GM21381 (cell line): ENCODE data around the gene SOST.

Source experiments
- ATAC-seq: cut with Tn5 transposase; IDR thresholded peaks from one replicate; pipeline ENCODE4 v1.9.1; 2021; ENCODE audit warnings: mild to moderate bottlenecking, moderate library complexity; ENCODE audit not compliant: unreplicated experiment

SOST gene

GRCh38 chr17:43745541-43745940 lies 13.1 kb downstream of the SOST start:
- no peak for ATAC-seq

DNA sequence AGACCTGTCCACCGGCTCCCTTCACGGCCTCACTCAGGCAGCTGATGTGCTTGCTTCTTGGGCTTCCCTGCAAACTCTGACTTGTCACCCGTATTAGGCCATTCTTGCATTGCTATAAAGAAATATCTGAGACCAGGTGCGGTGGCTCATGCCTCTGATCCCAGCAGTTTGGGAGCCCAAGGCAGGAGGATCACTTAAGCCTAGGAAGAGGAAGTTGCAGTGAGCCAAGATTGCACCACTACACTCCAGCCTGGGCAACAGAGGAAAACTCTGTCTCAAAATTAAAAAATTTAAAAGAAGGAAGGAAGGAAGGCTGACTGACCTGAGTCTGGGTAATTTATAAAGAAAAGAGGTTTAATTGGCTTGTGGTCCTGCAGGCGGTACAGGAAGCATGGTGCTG lies 17.0 kb downstream of the SOST start:
- ATAC-seq: no peak

GRCh38 chr17:43740541-43740940 lies 18.1 kb downstream of the SOST start:
- ATAC-seq: no peak

DNA sequence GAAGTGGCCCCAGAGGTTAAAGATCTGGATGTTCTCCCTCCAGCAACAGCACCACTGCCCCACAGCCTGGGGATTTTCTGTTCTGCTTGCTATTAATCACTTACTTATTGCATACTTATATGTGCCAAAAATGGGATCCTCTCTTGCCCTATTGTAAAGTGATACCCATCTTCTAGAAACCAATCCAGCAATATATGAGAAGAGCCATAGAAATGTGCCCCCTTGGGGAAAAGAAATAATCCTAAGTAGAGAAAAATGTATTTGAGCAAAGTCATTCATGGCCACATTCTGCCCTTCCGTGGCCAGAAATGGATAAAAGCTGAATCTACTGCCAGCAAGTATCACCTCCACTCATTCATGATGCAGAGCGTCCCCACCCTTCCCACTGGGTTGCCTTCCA lies 20.9 kb downstream of the SOST start:
- no peak for ATAC-seq

- no peak for ATAC-seq
Measured at GRCh38 chr17:43736389-43736788, 22.2 kb downstream of the SOST start.

DNA sequence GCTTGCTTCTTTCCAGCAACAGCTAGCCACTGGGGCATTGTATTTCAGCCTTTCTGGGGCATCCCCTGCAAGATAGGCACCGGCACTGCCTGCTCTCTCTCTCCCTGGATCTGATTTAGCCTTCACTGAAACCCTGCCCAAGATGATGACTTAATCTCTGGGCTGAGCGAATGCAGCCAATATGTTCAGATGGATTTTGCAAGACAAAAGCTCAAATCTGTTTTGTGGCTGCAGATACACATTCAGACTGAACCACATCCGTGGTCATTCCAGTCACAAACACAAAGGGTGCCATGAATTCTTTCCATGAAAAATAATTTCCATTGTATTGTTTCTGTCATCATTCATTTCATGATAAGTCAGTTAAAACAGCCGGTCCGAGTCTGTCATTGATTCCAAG lies 24.2 kb downstream of the SOST start:
- ATAC-seq: no peak

- ATAC-seq: no peak
Measured at GRCh38 chr17:43733956-43734355, 24.6 kb downstream of the SOST start.

DNA sequence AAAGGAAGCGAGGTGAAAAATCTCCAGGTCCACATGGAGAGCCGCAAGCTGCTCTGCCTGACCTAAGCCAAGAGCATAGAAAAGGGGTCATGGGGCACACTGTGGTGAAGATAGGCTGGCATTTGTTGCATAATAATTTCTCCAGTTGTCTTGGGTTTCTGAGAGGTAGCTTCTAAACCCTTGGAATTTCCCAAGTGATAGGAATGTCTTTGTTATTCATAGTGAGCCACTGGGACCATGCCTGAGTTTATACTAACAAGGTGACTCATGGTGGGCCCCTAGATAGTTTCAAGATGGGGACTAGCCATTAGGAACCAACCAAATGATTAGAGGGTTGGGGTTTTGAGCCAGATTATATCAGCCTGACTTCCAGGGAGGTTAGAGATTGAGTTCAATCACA lies 25.6 kb downstream of the SOST start:
- ATAC-seq: no peak

GRCh38 chr17:43728081-43728480 lies 30.5 kb downstream of the SOST start:
- ATAC-seq: no peak

DNA sequence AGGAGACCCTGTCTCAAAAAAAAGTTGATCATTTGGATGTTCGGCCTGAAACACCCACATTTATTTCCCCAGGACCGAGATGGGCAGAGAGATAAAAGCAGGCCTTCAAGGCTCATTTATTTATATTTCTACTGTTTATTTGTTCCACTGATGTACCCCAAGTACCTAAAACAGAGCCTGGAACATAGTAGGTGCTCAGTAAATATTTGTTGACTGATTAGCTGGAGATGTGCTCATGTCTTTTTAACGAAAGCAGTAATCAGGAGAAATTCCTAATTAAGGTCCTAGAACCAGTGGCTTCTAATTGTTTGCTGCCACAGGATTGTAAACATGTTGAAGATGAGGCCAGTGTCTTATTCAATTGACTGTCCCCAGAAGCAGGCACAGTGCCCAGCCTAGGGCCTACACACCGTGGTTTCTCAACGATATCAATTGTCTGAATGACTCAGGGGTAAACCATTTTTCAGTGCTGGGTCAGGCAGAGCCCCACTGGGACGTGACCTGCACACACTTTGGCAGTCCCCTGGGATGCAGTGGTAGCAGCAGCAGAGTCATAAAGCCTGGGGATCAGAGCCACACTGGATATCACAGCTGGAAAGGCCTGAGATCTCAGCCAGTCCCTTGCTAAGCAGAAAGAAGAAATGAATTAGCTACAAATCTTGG lies 34.8 kb downstream of the SOST start:
- ATAC-seq: no peak

DNA sequence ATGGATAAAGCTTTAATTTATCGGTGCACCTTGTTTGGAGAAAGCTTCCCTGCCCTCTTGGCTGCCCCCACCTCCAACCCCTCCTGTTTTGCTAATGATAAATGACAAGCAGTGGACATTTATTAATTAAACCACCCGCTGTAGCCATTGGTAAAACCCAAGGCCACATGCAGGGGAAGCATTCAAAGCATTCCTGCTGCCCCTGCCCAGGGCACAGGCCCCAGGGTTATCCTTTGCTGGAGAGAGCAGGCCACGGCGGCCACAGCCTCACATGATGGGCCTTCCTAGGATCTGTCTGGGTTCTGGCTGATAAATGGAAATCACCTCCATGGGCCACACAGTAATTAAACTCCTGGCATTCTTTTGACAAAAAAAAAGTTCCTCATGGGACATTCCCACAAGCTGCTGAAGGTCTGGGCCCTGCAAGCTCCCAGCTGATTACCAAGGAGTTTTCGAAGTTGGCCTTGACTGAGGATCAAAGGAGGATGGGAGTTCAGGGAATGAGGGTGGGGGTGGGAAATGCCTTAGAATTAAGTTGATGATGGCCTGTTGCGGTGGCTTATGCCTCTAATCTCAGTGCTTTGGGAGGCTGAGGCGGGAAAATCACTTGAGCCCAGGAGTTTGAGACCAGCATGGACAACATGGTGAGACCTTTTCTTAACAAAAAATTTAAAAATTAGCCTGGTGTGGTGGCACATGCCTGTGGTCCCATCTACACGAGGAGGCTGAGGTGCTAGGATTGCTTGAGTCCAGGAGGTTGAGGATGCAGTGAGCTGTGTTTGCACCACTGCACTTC lies 35.5 kb downstream of the SOST start:
- no peak for ATAC-seq

DNA sequence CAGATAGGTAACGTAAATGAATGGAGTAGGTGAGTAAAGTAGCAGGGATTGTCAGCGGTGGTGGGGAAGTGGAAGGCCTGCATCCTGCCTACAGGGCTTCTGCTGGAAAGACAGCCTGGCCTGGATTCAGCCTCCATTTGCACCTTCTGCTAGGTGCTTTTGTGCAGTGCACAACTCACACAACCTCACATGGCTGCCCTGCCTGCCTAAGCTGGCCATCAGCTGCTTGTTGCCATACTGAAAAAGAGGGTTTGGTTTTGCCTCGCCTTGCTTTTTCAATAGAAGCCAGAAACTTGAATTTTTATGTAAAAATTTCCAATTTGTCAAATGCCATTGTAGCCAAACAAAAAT lies 36.3 kb downstream of the SOST start:
- ATAC-seq: no peak

DNA sequence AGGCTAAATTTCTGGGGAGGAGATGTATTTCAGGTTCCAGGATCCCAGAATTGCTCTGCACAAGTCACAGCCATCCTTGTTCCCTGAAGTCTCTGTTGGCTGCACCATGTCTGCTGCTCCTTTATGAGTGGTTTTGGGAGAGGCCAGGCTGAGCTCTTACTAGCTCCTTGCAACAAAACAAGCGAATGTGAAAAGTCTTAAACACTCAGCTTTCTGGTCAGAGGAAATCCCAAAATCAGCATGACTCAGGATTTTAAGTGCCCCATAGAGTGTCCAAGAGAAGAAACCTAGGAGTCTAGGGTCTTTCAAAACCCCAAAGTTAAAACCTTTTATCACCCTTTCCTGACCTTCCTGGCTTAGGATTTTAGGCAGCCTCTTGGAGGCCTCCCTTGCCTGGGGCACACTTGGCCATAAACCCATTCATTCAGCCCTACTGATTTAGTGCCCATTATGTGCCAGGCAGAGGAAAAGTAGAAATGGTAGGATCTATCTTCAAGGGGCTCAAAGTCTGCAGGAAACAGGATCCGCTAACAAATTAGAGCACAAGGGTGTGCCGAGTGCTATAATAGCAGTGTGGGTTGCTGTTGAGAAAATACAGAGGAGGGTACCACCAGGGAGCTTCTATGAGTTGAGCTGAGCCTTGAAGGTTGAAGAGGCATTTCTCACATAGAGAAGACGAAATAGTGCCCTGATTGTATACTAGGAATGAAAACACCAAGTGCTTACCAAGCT lies 36.9 kb downstream of the SOST start:
- ATAC-seq: no peak

- ATAC-seq: peak; percentile 56
Measured at GRCh38 chr17:43720311-43721060, 38.1 kb downstream of the SOST start.

- ATAC-seq: no peak
Measured at GRCh38 chr17:43719578-43719977, 39.0 kb downstream of the SOST start.

DNA sequence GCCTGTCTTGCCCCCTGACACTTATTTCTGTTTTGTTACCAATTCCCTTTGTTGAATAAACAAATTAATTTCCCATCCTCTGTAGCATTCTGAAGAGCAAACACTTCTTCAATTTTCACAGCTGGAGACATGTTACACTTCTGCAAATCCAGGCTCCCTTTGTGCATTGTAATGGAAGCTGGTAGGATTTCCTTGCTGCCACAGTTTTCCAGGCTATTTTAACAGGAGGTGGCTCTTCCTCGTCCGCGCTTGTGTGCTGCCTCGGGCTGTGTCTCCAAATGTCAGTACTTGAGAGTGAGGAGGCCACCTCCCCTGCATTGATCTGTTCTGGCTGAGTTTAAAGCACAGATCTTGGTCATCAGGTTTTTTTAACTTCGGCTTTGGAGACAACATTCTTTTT lies 40.0 kb downstream of the SOST start:
- no peak for ATAC-seq

GRCh38 chr17:43717913-43718312 lies 40.7 kb downstream of the SOST start:
- no peak for ATAC-seq

- no peak for ATAC-seq
Measured at GRCh38 chr17:43714465-43715149, 44.0 kb downstream of the SOST start.

GRCh38 chr17:43713494-43714162 lies 45.0 kb downstream of the SOST start:
- no peak for ATAC-seq

DNA sequence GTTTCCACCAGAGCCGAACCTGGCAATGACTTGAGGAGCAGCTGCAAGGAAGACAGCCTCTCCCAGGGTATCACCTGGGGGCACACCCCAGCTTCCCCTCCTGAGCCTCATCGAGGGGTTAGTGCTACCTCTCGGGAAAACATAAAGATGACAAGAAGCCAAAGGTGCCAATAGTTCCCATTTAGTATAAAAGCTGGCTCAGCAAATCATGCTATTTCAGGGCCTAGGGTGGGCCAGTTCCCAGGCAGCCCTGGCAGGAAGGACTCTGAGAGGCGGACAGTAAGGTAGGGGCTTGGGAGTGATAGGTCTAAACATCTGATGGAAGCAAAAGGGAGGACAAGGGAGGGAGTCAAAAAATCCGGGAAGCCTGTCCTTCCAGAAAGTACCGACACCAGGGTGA lies 46.2 kb downstream of the SOST start:
- ATAC-seq: no peak
